Esophagus (tissue), 2 donors: ENCODE data around the gene GNS. TPM values are rescaled to one million over a fixed set of nuclear protein-coding genes. Genes with fewer than 3 reads are reported as not detected.

Experiments
- H3K27ac ChIP-seq, 2 donors: one replicate each; pipeline ENCODE4 v1.5.1; 2013; ENCODE audit warnings: low read depth in 2 of 2, mild to moderate bottlenecking in 2 of 2, inconsistent platforms in 1 of 2, low read length in 1 of 2, moderate library complexity in 1 of 2
- H3K27me3 ChIP-seq, 2 donors: one replicate each; pipeline ENCODE4 v1.6.1; 2013; ENCODE audit warnings: low read length in 2 of 2, control low read depth in 1 of 2, mild to moderate bottlenecking in 1 of 2; ENCODE audit not compliant: insufficient read depth in 2 of 2, control insufficient read depth in 1 of 2
- H3K36me3 ChIP-seq, 2 donors: one replicate each; pipeline ENCODE4 v1.6.1; 2013; ENCODE audit warnings: low read length in 1 of 2; ENCODE audit not compliant: control insufficient read depth in 2 of 2, insufficient read depth in 2 of 2
- H3K4me1 ChIP-seq, 2 donors: one replicate each; pipeline ENCODE4 v1.6.1; 2013; ENCODE audit warnings: low read length in 1 of 2; ENCODE audit not compliant: control insufficient read depth in 2 of 2, insufficient read depth in 2 of 2
- H3K4me3 ChIP-seq, 2 donors: one replicate each; pipeline ENCODE4 v1.5.1; 2013; ENCODE audit warnings: low read length in 2 of 2, mild to moderate bottlenecking in 2 of 2, low read depth in 1 of 2, moderate library complexity in 1 of 2
- H3K9me3 ChIP-seq, 2 donors: one replicate each; pipeline ENCODE4 v1.6.1; 2013; ENCODE audit warnings: mild to moderate bottlenecking in 2 of 2, low read depth in 1 of 2, low read length in 1 of 2, moderate library complexity in 1 of 2; ENCODE audit not compliant: control insufficient read depth in 2 of 2, insufficient read depth in 1 of 2
- WGBS, 2 donors: extraction: QIAGEN DNeasy Blood & Tissue Kit; methylation state at CpG; one replicate each; pipeline ENCODE4 v1.1.7; 2013; 5-methylcytosine and 5-hydroxymethylcytosine counted together
- polyA plus RNA-seq, 2 donors: library from polyadenylated mRNA; stranded (reverse); fragments of 200-250 nt; gene quantifications; one replicate each; pipeline ENCODE4 v1.2.3, GENCODE V29; 2013
- donor health status: healthy with polysubstance abuse.
- donor health status: Bipolar disorder and iron deficiency.

GNS gene
- polyA plus RNA-seq, 2 donors: 3.3 to 9.9 TPM

GRCh38 chr12:64673490-64674169 is 85.6 kb downstream of the GNS start:
- H3K27me3 ChIP-seq: no peaks in the 10 kb centered on the region
- H3K27ac ChIP-seq: peak overlapping the region; percentile 11 to 49
- H3K9me3 ChIP-seq: no peaks in the 10 kb centered on the region
- peaks cover 6 to 10% of the 10 kb centered on the region in 2 donors for H3K4me1 ChIP-seq
- no peak overlapping the region for H3K4me3 ChIP-seq
- 66 to 76% methylated on average over 9 of the region's 9 CpGs for WGBS, 2 donors
- no peaks in the 10 kb centered on the region for H3K36me3 ChIP-seq

- no peaks in the 10 kb centered on the region for H3K36me3 ChIP-seq
- no peaks in the 10 kb centered on the region for H3K9me3 ChIP-seq
- no peaks in the 10 kb centered on the region for H3K27me3 ChIP-seq
- whole genome bisulfite sequencing, 2 donors: 28 to 44% methylated on average over 8 of the region's 8 CpGs
- peak overlapping the region in 1 of 2 donors; percentile 67 for H3K27ac ChIP-seq
- no peak overlapping the region for H3K4me3 ChIP-seq
- peaks cover 6 to 8% of the 10 kb centered on the region in 2 donors for H3K4me1 ChIP-seq
These were observed 86.2 kb downstream of the GNS start for GRCh38 chr12:64672925-64673409.

- Histone ChIP-seq H3K27ac (peak overlapping the region; percentile 25 to 60), H3K4me3 (no peak overlapping the region), H3K27me3 (no peaks in the 10 kb centered on the region), H3K36me3 (no peaks in the 10 kb centered on the region), H3K9me3 (no peaks in the 10 kb centered on the region), H3K4me1 (peaks cover 10 to 13% of the 10 kb centered on the region in 2 donors)
- 64 to 79% methylated on average over 4 of the region's 4 CpGs for WGBS, 2 donors
These were observed 87.5 kb downstream of the GNS start for GRCh38 chr12:64671681-64672080.

GRCh38 chr12:64670919-64671639 is 88.1 kb downstream of the GNS start:
- no peaks in the 10 kb centered on the region for H3K9me3 ChIP-seq

GRCh38 chr12:64670019-64670418 is 89.2 kb downstream of the GNS start:
- Histone ChIP-seq H3K36me3 (no peaks in the 10 kb centered on the region), H3K27me3 (no peaks in the 10 kb centered on the region), H3K4me3 (no peak overlapping the region), H3K4me1 (peaks cover 10 to 13% of the 10 kb centered on the region in 2 donors), H3K27ac (peak overlapping the region; percentile 57 to 79), H3K9me3 (no peaks in the 10 kb centered on the region)
- WGBS, 2 donors: 44 to 51% methylated on average over 4 of the region's 4 CpGs

More at GRCh38 chr12:64670919-64671639, 88.1 kb downstream of the GNS start:
- H3K27me3 ChIP-seq: no peaks in the 10 kb centered on the region
- peak overlapping the region; percentile 59 to 72 for H3K27ac ChIP-seq
- H3K4me1 ChIP-seq: peaks cover 10 to 13% of the 10 kb centered on the region in 2 donors
- WGBS, 2 donors: 53 to 64% methylated on average over 8 of the region's 8 CpGs
- no peaks in the 10 kb centered on the region for H3K36me3 ChIP-seq
- H3K4me3 ChIP-seq: no peak overlapping the region

GRCh38 chr12:64669270-64669842 is 89.8 kb downstream of the GNS start:
- no peak overlapping the region for H3K4me3 ChIP-seq
- peaks cover 9 to 10% of the 10 kb centered on the region in 2 donors for H3K4me1 ChIP-seq
- no peaks in the 10 kb centered on the region for H3K9me3 ChIP-seq
- H3K27me3 ChIP-seq: no peaks in the 10 kb centered on the region
- peak overlapping the region; percentile 79 to 85 for H3K27ac ChIP-seq
- 38 to 42% methylated on average over 10 of the region's 10 CpGs for WGBS, 2 donors
- H3K36me3 ChIP-seq: no peaks in the 10 kb centered on the region

- 72 to 80% methylated on average over 2 of the region's 2 CpGs for WGBS, 2 donors
- no peaks in the 10 kb centered on the region for H3K36me3 ChIP-seq
- no peak overlapping the region for H3K27ac ChIP-seq
- H3K4me3 ChIP-seq: no peak overlapping the region
- no peaks in the 10 kb centered on the region for H3K27me3 ChIP-seq
- H3K4me1 ChIP-seq: peaks cover 9% of the 10 kb centered on the region in 2 donors
- no peaks in the 10 kb centered on the region for H3K9me3 ChIP-seq
These were observed 91.4 kb downstream of the GNS start for GRCh38 chr12:64667793-64668192.

- Histone ChIP-seq H3K27ac (no peak overlapping the region), H3K4me1 (peaks cover 8 to 9% of the 10 kb centered on the region in 2 donors), H3K4me3 (no peak overlapping the region), H3K36me3 (no peaks in the 10 kb centered on the region), H3K27me3 (no peaks in the 10 kb centered on the region), H3K9me3 (no peaks in the 10 kb centered on the region)
- 53 to 56% methylated on average over 3 of the region's 3 CpGs for WGBS, 2 donors
These were observed 92.9 kb downstream of the GNS start for GRCh38 chr12:64666054-64666914.

- 62 to 63% methylated on average over 4 of the region's 4 CpGs for WGBS, 2 donors
- Histone ChIP-seq H3K4me1 (peaks cover 4% of the 10 kb centered on the region in 2 donors), H3K9me3 (no peaks in the 10 kb centered on the region), H3K27ac (peak overlapping the region in 1 of 2 donors; percentile 64), H3K4me3 (no peak overlapping the region), H3K36me3 (no peaks in the 10 kb centered on the region), H3K27me3 (no peaks in the 10 kb centered on the region)
These were observed 93.7 kb downstream of the GNS start for GRCh38 chr12:64665514-64665913.
